GM23248 (cell line): ENCODE results near the gene ITFG1. TPM values are rescaled to one million over a fixed set of nuclear protein-coding genes. Genes with fewer than 3 reads are reported as not detected.
A peak's percentile ranks its signal among the peaks of the same experiment; 100 is the strongest.
"Not testable (repeated sequence)": the region's sequence is repeated elsewhere in the genome, so short reads cannot be mapped to it uniquely, and the experiment has no call there.

Source experiments
- DNase-seq: peaks from one replicate; pipeline ENCODE4 v3.0.0-alpha.2; 2015
- H2AFZ ChIP-seq: fragments of 200-600 bp; sonication (generic); 2 replicates; pipeline ENCODE4 v1.6.1; 2016; ENCODE audit warnings: antibody characterized with exemption
- H3F3A ChIP-seq: fragments of 200-600 bp; sonication (generic); 2 replicates; pipeline ENCODE4 v1.6.1; 2016; ENCODE audit warnings: mild to moderate bottlenecking, antibody characterized with exemption, mixed run types; ENCODE audit not compliant: insufficient read depth
- H3K27ac ChIP-seq: fragments of 200-600 bp; sonication (generic); 2 replicates; pipeline ENCODE4 v1.5.1; 2016; ENCODE audit warnings: mild to moderate bottlenecking
- H3K27me3 ChIP-seq: fragments of 200-600 bp; sonication (generic); replicated peaks from 2 replicates; pipeline ENCODE4 v1.6.1; 2016; ENCODE audit warnings: mild to moderate bottlenecking; ENCODE audit not compliant: insufficient read depth
- H3K36me3 ChIP-seq: fragments of 200-600 bp; sonication (generic); 2 replicates; pipeline ENCODE4 v1.6.1; 2016; ENCODE audit warnings: low read depth, mild to moderate bottlenecking
- H3K4me1 ChIP-seq: fragments of 200-600 bp; sonication (generic); 2 replicates; pipeline ENCODE4 v1.6.1; 2016; ENCODE audit warnings: mild to moderate bottlenecking; ENCODE audit not compliant: insufficient read depth
- H3K4me2 ChIP-seq: fragments of 200-600 bp; sonication (generic); one replicate; pipeline ENCODE4 v1.6.1; 2016; ENCODE audit warnings: mild to moderate bottlenecking; ENCODE audit not compliant: unreplicated experiment
- H3K4me3 ChIP-seq: fragments of 200-600 bp; sonication (generic); 2 replicates; pipeline ENCODE4 v1.5.1; 2016; ENCODE audit warnings: mild to moderate bottlenecking
- H3K79me2 ChIP-seq: fragments of 200-600 bp; sonication (generic); 2 replicates; pipeline ENCODE4 v1.6.1; 2016; ENCODE audit warnings: mild to moderate bottlenecking; ENCODE audit not compliant: insufficient read depth
- H3K9ac ChIP-seq: fragments of 200-600 bp; sonication (generic); 2 replicates; pipeline ENCODE4 v1.6.1; 2016; ENCODE audit warnings: mild to moderate bottlenecking
- H3K9me2 ChIP-seq: fragments of 200-600 bp; sonication (generic); 2 replicates; pipeline ENCODE4 v1.6.1; 2016; ENCODE audit warnings: mixed run types, mild to moderate bottlenecking, moderate library complexity; ENCODE audit not compliant: insufficient read depth
- H3K9me3 ChIP-seq: fragments of 200-600 bp; sonication (generic); one replicate; pipeline ENCODE4 v1.6.1; 2017; ENCODE audit warnings: low read depth
- H4K20me1 ChIP-seq: fragments of 200-600 bp; sonication (generic); 2 replicates; pipeline ENCODE4 v1.6.0; 2016; ENCODE audit not compliant: insufficient read depth
- EZH2 ChIP-seq: fragments of 200-600 bp; sonication (generic); IDR thresholded peaks from 2 replicates; pipeline ENCODE4 v1.6.1; 2018; ENCODE audit warnings: antibody characterized with exemption, mild to moderate bottlenecking; ENCODE audit not compliant: insufficient read depth, poor library complexity, severe bottlenecking
- EZH2phosphoT487 ChIP-seq: fragments of 200-600 bp; sonication (generic); IDR thresholded peaks from 2 replicates; pipeline ENCODE4 v1.6.1; 2018; ENCODE audit warnings: antibody characterized with exemption, moderate library complexity, mild to moderate bottlenecking, low read depth; ENCODE audit not compliant: insufficient read depth
- WGBS, 2 experiments: methylation state at CpG; one replicate each; pipeline ENCODE4 v1.1.6; 2015 to 2017; ENCODE audit warnings: low lambda C conversion rate in 2 of 2, low coverage in 1 of 2; ENCODE audit errors: missing lambda C conversion rate in 2 of 2; 5-methylcytosine and 5-hydroxymethylcytosine counted together
- in situ Hi-C: fragments of 300-500 bp; cut with MboI; formaldehyde crosslinking; loops from 2 replicates; pipeline ENCODE4 v1.15.0; 2020
- polyA plus RNA-seq: library from polyadenylated mRNA; unstranded; fragments of >200 nt; fragmentation: Nextera tagmentation; extraction: Ambion mirVana; gene quantifications from 2 replicates; pipeline ENCODE4 v1.2.1, GENCODE V29; 2016
- total RNA-seq: library from RNA; depleted of rRNA; stranded (reverse); fragments of >200 nt; shearing (Covaris generic); gene quantifications from 2 replicates; pipeline ENCODE4 v1.2.3, GENCODE V29; 2014

The ITFG1 gene
- total and polyA plus RNA-seq, 2 experiments from 2014 or later, result 78.2 to 111 TPM

GRCh38 chr16:47156680-47157215 lies 304.1 kb downstream of the ITFG1 start:
- Histone ChIP-seq H3F3A (no peaks in the 10 kb centered on the region), H3K9ac (no peak overlapping the region), H3K36me3 (0 out of 2 replicates have a peak, but pooled peaks cover 13% of the 10 kb centered on the region), H2AFZ (no peak overlapping the region), H3K79me2 (no peaks in the 10 kb centered on the region), H3K9me3 (no peaks in the 10 kb centered on the region), H3K9me2 (no peaks in the 10 kb centered on the region), H3K4me3 (no peak overlapping the region), H3K4me2 (no peak overlapping the region), H3K27me3 (no peaks in the 10 kb centered on the region), H3K27ac (no peak overlapping the region), H3K4me1 (no peaks in the 10 kb centered on the region), H4K20me1 (no peaks in the 10 kb centered on the region)
- 64 to 70% methylated on average over 3 of the region's 3 CpGs for WGBS, 2 experiments
- DNase-seq, result no peak
- in situ Hi-C loops, result no loop called here
- TF ChIP-seq EZH2phosphoT487 (no peak), EZH2 (no peak)

DNA sequence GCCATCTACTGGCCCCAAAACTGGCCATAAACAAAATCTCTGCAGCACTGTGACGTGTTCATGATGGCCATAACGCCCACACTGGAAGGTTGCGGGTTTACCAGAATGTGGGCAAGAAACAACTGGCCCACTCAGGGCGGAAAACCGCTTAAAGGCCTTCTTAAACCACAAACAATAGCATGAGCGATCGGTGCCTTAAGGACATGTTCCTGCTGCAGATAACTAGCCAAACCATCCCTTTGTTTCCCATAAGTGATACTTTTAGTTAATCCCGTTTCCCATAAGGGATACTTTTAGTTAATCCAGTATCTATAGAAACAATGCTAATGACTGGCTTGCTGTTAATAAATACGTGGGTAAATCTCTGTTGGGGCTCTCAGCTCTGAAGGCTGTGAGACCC lies 308.4 kb downstream of the ITFG1 start:
- in situ Hi-C loops, H3K4me3 ChIP-seq, H3F3A ChIP-seq, H3K36me3 ChIP-seq, H4K20me1 ChIP-seq, H2AFZ ChIP-seq, H3K27ac ChIP-seq, H3K4me1 ChIP-seq, H3K27me3 ChIP-seq, H3K9me2 ChIP-seq, H3K4me2 ChIP-seq, H3K9me3 ChIP-seq, DNase-seq, H3K79me2 ChIP-seq, H3K9ac ChIP-seq: not testable (repeated sequence)
- WGBS, 2 experiments, result 97 to 99% methylated on average over 9 of the region's 9 CpGs

DNA sequence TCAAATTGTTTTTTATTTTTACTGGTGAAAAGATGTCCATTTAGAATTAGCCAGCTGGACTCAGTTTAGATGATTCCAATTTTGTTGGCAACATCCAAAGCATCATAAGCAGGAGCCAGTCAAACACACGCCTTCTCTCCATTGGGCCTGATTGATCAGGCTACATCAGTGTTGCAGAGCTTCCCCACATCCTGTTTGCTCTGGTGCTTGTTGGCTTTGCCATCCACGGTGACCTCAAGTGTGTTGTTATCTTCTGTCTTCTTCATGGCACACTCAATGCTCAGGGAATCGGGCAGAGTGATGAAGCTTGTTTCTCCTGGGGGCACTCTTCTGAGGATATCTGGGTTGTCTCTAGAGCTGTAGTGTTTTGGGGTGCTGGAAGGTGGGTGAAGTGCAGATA lies 310.8 kb downstream of the ITFG1 start:
- no peak overlapping the region for H3K4me2 ChIP-seq
- no peak overlapping the region for H2AFZ ChIP-seq
- H3K9me2 ChIP-seq, result no peaks in the 10 kb centered on the region
- H3K9ac ChIP-seq, result no peak overlapping the region
- 93 to 98% methylated on average over 3 of the region's 3 CpGs for WGBS, 2 experiments
- no peaks in the 10 kb centered on the region for H4K20me1 ChIP-seq
- H3K4me3 ChIP-seq, result no peak overlapping the region
- no peaks in the 10 kb centered on the region for H3K9me3 ChIP-seq
- 0 out of 2 replicates have a peak, but pooled peaks cover 6% of the 10 kb centered on the region for H3K36me3 ChIP-seq
- no peak for TF ChIP-seq EZH2phosphoT487
- TF ChIP-seq EZH2, result no peak
- no peak for DNase-seq
- no peaks in the 10 kb centered on the region for H3F3A ChIP-seq
- no peaks in the 10 kb centered on the region for H3K27me3 ChIP-seq
- no peak overlapping the region for H3K27ac ChIP-seq
- in situ Hi-C loops, result no loop called here
- H3K4me1 ChIP-seq, result no peaks in the 10 kb centered on the region
- no peaks in the 10 kb centered on the region for H3K79me2 ChIP-seq

- Histone ChIP-seq H2AFZ (peak overlapping the region; percentile 79), H4K20me1 (no peaks in the 10 kb centered on the region), H3K27ac (no peak overlapping the region), H3K27me3 (no peaks in the 10 kb centered on the region), H3K4me2 (peak overlapping the region; percentile 77), H3F3A (peaks cover 5% of the 10 kb centered on the region; the same call in 1 of the 2 replicates), H3K36me3 (no peaks in the 10 kb centered on the region), H3K9me3 (no peaks in the 10 kb centered on the region), H3K9me2 (no peaks in the 10 kb centered on the region), H3K79me2 (no peaks in the 10 kb centered on the region), H3K4me3 (peak overlapping the region; percentile 77), H3K9ac (no peak overlapping the region; the same call in 1 of the 2 replicates), H3K4me1 (no peaks in the 10 kb centered on the region)
- TF ChIP-seq EZH2phosphoT487 (no peak), EZH2 (no peak)
- DNase-seq, result no peak
- 20 to 26% methylated on average over 10 of the region's 10 CpGs for WGBS, 2 experiments
- in situ Hi-C loops, result no loop called here
These were observed 316.3 kb downstream of the ITFG1 start for GRCh38 chr16:47144559-47144877.
